Vagina (tissue), 2 donors: ENCODE measurements around the gene B9D2. TPM values are rescaled to one million over a fixed set of nuclear protein-coding genes. Genes with fewer than 3 reads are reported as not detected.
"Not testable (repeated sequence)": the region's sequence is repeated elsewhere in the genome, so short reads cannot be mapped to it uniquely, and the experiment has no call there.

Experiments
- DNase-seq, 2 donors: peaks; one replicate each; pipeline ENCODE4 v3.0.0-alpha.2; 2017; ENCODE audit errors: extremely low spot score in 2 of 2
- H3K27ac ChIP-seq: fragments of 200-600 bp; sonication (generic); one replicate; pipeline ENCODE4 v1.5.1; 2019
- H3K27me3 ChIP-seq: fragments of 200-600 bp; sonication (generic); one replicate; pipeline ENCODE4 v1.5.1; 2019
- H3K36me3 ChIP-seq, 2 donors: fragments of 200-600 bp; sonication (generic); one replicate each; pipeline ENCODE4 v1.5.1; 2017 to 2019
- H3K4me1 ChIP-seq: fragments of 200-600 bp; sonication (generic); one replicate; pipeline ENCODE4 v1.5.1; 2019
- H3K4me3 ChIP-seq, 2 donors: fragments of 200-600 bp; sonication (generic); 1 replicate in 1 of 2; 2 replicates in 1 of 2; pipeline ENCODE4 v1.5.1; 2016 to 2019
- H3K9me3 ChIP-seq: fragments of 200-600 bp; sonication (generic); one replicate; pipeline ENCODE4 v1.5.1; 2019
- POLR2A ChIP-seq, 2 donors: fragments of 450-650 bp; IDR thresholded peaks; one replicate each; pipeline ENCODE4 v1.6.1; 2017; ENCODE audit warnings: antibody characterized with exemption in 2 of 2, mild to moderate bottlenecking in 2 of 2, moderate library complexity in 2 of 2
- POLR2AphosphoS5 ChIP-seq, 2 donors: sonication (generic); formaldehyde crosslinking; IDR thresholded peaks; one replicate each; pipeline ENCODE4 v1.9.0; 2017; ENCODE audit warnings: antibody characterized with exemption in 2 of 2, mild to moderate bottlenecking in 2 of 2, low read depth in 1 of 2; ENCODE audit not compliant: insufficient read depth in 1 of 2
- intact Hi-C: fragments of 100-400 bp; cut with DNase I; formaldehyde crosslinking; loops from one replicate; pipeline ENCODE4 v1.15.1; 2023
- total RNA-seq: library from RNA; depleted of rRNA; stranded (reverse); fragments of >200 nt; gene quantifications from one replicate; pipeline ENCODE4 v1.2.3, GENCODE V29; 2016
- TF ChIP-seq, protein P1 (sequence below), 3 experiments: fragments of 450-650 bp in 2 of 3; fragments of 200-600 bp in 1 of 3; sonication (generic) in 1 of 3; IDR thresholded peaks; one replicate each; pipeline ENCODE4 v1.5.1; 2017 to 2019; ENCODE audit warnings: antibody characterized with exemption in 3 of 3, mild to moderate bottlenecking in 2 of 3, moderate library complexity in 2 of 3

The B9D2 gene
- total RNA-seq, 1 donor from 2014 or later = not detected

DNA sequence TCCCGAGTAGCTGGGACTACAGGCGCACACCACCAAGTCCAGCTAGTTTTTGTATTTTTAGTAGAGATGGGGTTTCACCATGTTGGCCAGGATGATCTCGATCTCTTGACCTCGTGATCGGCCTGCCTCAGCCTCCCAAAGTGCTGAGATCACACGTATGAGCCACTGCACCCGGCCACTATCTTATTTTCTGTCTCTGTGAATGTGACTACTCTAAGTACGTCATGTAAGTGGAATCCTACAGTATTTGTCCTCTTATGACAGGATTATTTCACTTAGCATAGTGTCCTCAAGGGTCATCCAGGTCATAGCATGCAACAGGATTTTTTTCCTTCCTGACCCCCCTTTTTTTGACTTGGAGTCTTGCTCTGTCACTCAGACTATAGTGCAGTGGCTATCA lies 7.6 kb upstream of the B9D2 start:
- H3K4me1 ChIP-seq = peaks cover 34% of the 10 kb centered on the region
- H3K36me3 ChIP-seq = no peaks in the 10 kb centered on the region
- no peaks in the 10 kb centered on the region for H3K27me3 ChIP-seq
- intact Hi-C loops = no loop called here
- TF ChIP-seq POLR2A (IDR thresholded peaks at IDR 0.05) = no peak
- no peak for TF ChIP-seq POLR2AphosphoS5 (IDR thresholded peaks at IDR 0.05; ENCODE audit: insufficient read depth in 1 of 2, low read depth in 1 of 2)
- TF ChIP-seq, protein P1, sequence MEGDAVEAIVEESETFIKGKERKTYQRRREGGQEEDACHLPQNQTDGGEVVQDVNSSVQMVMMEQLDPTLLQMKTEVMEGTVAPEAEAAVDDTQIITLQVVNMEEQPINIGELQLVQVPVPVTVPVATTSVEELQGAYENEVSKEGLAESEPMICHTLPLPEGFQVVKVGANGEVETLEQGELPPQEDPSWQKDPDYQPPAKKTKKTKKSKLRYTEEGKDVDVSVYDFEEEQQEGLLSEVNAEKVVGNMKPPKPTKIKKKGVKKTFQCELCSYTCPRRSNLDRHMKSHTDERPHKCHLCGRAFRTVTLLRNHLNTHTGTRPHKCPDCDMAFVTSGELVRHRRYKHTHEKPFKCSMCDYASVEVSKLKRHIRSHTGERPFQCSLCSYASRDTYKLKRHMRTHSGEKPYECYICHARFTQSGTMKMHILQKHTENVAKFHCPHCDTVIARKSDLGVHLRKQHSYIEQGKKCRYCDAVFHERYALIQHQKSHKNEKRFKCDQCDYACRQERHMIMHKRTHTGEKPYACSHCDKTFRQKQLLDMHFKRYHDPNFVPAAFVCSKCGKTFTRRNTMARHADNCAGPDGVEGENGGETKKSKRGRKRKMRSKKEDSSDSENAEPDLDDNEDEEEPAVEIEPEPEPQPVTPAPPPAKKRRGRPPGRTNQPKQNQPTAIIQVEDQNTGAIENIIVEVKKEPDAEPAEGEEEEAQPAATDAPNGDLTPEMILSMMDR (IDR thresholded peaks at IDR 0.05) = no peak
- H3K9me3 ChIP-seq = no peaks in the 10 kb centered on the region
- H3K27ac ChIP-seq = no peak overlapping the region
- no peak overlapping the region for H3K4me3 ChIP-seq
- no peak for DNase-seq

DNA sequence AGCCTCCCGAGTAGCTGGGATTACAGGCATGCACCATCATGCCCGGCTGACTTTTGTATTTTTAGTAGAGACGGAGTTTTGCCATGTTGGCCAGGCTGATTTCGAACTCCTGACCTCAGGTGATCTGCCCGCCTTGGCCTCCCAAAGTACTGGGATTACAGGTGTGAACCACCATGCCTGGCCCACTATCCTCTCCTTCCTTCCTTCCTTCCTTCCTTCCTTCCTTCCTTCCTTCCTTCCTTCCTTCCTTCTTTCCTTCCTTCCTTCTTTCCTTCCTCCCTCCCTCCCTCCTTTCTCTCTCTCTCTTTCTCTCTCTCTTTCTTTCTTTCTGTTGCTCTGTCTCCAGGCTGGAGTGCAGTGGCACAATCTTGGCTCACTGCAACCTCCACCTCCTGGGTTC lies 7.2 kb upstream of the B9D2 start:
- H3K36me3 ChIP-seq, H3K27me3 ChIP-seq, intact Hi-C loops, H3K4me3 ChIP-seq, DNase-seq, H3K9me3 ChIP-seq, H3K27ac ChIP-seq: not testable (repeated sequence)
- peaks cover 30% of the 10 kb centered on the region for H3K4me1 ChIP-seq

DNA sequence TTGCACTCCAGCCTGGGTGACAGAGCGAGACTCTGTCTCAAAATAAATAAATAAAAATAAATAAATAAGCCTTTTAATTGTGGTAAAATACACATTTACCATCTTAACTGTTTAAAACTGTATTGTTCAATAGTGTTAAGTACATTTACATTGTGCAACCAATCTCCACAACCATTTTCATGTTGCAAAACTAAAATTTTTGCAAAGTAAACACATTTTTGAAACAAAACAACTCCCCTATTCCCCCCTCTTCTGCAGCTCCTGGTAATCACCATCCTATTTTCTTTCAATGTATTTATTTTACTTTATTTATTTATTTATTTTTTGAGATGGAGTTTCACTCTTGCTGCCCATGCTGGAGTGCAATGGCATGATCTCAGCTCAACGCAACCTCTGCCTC lies 5.8 kb upstream of the B9D2 start:
- no peaks in the 10 kb centered on the region for H3K9me3 ChIP-seq
- intact Hi-C loops = no loop called here
- TF ChIP-seq POLR2A (IDR thresholded peaks at IDR 0.05) = no peak
- TF ChIP-seq, protein P1 (IDR thresholded peaks at IDR 0.05) = no peak
- no peak for TF ChIP-seq POLR2AphosphoS5 (IDR thresholded peaks at IDR 0.05; ENCODE audit: insufficient read depth in 1 of 2, low read depth in 1 of 2)
- DNase-seq = no peak
- no peak overlapping the region for H3K4me3 ChIP-seq
- H3K36me3 ChIP-seq = no peaks in the 10 kb centered on the region
- H3K27me3 ChIP-seq = no peaks in the 10 kb centered on the region
- peaks cover 25% of the 10 kb centered on the region for H3K4me1 ChIP-seq
- no peak overlapping the region for H3K27ac ChIP-seq

DNA sequence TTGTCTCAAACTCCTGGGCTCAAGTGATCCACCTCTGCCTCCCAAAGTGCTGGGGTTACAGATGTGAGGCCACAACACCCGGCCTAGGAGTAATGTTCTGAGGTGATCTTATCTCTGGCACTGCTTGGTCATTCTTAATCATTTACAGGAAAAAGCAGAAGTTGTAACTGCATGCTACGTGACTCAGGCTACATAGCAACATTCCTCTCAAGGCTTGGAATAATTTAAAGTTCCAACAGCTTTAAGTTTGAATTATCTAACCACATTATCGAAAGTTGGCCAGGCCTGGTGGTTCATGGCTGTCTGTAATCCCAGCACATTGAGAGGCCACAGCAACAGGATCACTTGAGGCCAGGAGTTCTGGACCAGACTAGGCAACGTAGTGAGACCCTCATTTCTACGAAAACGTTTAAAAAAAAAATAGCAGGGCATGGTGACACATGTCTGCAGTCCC lies 3.9 kb upstream of the B9D2 start:
- peaks cover 23% of the 10 kb centered on the region for H3K4me1 ChIP-seq
- no peaks in the 10 kb centered on the region for H3K27me3 ChIP-seq
- intact Hi-C loops = no loop called here
- no peak for DNase-seq
- H3K36me3 ChIP-seq = no peaks in the 10 kb centered on the region
- no peak overlapping the region for H3K27ac ChIP-seq
- H3K9me3 ChIP-seq = no peaks in the 10 kb centered on the region
- TF ChIP-seq, protein P1 (IDR thresholded peaks at IDR 0.05) = no peak
- TF ChIP-seq POLR2AphosphoS5 (IDR thresholded peaks at IDR 0.05; ENCODE audit: insufficient read depth in 1 of 2, low read depth in 1 of 2) = no peak
- TF ChIP-seq POLR2A (IDR thresholded peaks at IDR 0.05) = no peak
- H3K4me3 ChIP-seq = no peak overlapping the region

DNA sequence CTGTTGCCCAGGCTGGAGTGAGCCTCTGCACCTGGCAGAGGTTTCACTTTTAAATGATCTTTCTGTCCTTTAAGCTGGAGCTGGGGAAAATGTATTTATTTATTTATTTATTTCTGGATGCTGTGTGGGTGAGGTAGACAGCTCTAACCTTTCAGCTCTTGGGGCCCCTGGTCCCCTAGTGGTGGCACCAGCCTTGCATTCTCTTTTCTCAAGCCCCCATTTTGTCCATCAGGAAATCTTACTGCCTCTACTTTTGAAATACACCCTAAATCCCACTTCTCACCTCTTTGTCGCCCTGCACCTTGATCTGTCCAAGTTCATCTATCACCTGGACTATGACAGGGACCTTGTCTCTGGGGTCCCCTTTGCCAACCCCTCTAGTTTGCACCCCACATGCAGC lies 2.1 kb upstream of the B9D2 start:
- H3K9me3 ChIP-seq = no peaks in the 10 kb centered on the region
- TF ChIP-seq, protein P1 (IDR thresholded peaks at IDR 0.05) = no peak
- TF ChIP-seq POLR2AphosphoS5 (IDR thresholded peaks at IDR 0.05; ENCODE audit: insufficient read depth in 1 of 2, low read depth in 1 of 2) (no peak), POLR2A (IDR thresholded peaks at IDR 0.05) (no peak)

More for the DNA sequence above, 2.1 kb upstream of the B9D2 start:
- no peak overlapping the region for H3K27ac ChIP-seq
- H3K4me3 ChIP-seq = no peak overlapping the region
- H3K27me3 ChIP-seq = no peaks in the 10 kb centered on the region
- H3K4me1 ChIP-seq = peaks cover 23% of the 10 kb centered on the region
- DNase-seq = no peak
- no peaks in the 10 kb centered on the region for H3K36me3 ChIP-seq
- intact Hi-C loops = no loop called here
